DMS79 treated with DMSO at 0.1 percent for 48 hours (cell line): ENCODE measurements around the gene SLC39A11.
"Not testable (repeated sequence)": the region's sequence is repeated elsewhere in the genome, so short reads cannot be mapped to it uniquely, and the experiment has no call there.

Experiments used
- DNase-seq: peaks from one replicate; lab custom pipeline; 2025; lab: John Stamatoyannopoulos, UW

SLC39A11 gene

DNA sequence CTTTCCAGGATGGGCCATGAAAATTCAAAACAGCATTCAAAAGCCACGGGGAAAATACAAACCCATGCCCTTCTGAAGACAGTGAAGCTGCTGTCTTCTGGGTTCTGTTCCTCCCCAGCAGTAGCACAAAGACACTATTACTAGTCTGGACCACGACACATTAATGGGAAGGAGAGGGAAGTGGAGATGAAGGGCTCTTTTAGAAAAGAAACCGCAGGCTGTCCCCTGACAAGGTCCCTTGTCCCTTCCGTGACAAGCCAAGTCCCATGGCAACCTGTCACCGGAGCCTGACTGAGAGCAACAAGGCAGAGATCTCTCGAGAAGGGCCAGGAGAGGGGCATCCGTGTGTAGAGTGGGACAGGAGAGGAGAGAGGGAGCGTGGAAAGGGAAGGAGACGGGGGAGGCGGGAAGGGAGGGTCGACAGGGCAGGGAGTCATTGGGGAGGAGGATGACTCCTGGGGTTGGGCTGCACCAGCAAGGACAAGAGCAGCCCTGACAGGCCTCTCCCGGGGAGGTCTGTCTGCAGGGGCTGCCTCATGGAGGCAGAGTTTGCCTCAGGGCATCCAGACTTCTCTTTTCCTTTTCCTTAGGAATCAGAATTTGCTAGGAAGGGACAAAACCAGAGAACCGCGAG, 436.2 kb downstream of the SLC39A11 start:
- peak; percentile 18 for DNase-seq

DNA sequence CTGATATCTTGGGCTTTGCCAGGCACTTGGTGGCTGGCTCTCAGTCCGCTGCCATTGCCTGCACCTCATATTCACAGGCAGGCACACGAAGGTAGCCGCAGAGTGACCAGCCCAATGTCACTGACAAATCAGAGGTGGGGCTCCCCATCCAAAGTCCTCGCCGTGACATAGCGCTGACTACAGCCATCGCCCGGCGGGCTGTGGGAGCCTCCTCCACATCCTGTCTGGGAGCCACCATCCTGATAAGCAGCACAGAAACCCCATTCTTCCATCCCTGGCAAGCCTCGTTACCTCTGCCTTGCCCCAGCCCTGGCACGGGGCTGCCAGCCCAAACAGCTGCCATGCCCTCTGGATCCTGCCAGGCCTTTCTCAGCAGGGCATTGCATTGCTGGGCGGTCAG, 437.8 kb downstream of the SLC39A11 start:
- DNase-seq = no peak

DNA sequence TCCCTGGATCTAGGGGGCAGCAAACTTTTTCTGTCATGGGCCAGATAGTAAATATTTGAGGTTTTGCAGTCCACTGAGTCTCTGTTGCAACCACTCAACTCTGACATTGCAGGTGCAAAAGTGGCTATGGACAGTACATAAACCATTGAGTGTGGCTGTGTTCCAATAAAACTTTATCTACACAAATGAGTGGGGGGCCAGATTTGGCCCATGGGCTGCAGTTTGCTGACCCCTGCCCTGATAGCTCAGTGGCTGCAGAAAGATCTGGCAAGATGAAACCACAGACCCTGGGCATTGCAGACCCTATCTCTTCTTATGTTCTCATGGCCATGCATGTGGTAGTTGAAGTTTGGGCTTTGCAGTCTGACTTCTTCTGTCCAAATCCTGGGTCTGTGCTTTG, 440.5 kb downstream of the SLC39A11 start:
- no peak for DNase-seq

DNA sequence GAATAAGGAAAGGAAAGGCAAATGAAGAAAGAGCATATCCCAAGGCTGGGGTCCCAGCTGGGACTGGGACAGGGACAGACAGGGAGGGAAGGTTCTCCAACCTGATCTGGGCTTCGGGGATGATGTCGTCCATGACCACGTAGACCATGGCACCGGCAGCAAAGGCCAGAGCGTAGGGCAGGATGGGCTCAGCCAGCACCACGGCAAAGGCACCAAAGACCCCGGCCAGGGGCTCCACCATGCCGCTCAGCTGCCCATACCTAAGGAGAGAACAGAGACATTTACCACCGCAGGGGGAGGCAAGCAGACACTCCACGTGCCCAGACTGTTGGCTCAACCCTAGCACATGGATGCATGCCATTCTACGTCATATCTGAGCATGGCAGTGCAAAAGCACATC, 443.8 kb downstream of the SLC39A11 start:
- DNase-seq = no peak

DNA sequence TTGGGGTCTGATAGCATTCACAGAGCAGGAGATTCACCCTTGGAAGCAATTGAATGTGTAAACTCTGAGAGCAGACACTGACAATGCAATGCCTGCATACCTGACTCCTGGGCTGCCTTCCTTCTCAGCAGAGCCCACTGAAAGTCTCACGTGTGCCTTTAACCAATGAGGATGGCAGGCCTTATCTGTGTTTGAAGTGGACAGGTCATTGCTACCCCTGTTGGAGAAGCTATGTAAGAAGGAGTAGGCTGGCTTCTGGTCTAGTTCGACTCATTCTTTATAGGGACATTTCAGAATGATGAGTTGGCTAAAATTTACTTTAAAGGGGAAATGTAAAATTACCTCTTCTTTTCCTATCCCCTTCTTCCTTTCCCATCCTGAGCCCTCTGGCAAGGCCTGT, 446.3 kb downstream of the SLC39A11 start:
- DNase-seq = no peak

DNA sequence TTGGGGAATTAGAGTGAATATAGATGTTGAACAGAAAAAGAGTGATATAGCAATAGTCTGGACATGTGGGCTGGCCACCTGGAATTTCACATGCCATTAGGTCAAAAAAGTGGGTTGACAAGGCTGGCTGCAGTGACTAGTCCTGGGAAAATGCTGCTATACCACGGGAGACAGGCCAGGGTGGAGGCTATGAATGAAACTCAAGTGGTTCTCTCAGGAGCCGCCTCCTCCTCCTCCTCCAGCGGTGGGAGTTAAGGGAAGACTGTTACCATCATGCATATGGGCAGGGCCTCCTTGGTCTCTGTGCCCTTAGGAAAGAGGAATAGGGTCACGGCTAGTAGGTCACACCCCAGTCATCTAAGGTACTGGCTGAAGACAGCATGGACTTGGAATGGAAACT, 448.0 kb downstream of the SLC39A11 start:
- DNase-seq = no peak

DNA sequence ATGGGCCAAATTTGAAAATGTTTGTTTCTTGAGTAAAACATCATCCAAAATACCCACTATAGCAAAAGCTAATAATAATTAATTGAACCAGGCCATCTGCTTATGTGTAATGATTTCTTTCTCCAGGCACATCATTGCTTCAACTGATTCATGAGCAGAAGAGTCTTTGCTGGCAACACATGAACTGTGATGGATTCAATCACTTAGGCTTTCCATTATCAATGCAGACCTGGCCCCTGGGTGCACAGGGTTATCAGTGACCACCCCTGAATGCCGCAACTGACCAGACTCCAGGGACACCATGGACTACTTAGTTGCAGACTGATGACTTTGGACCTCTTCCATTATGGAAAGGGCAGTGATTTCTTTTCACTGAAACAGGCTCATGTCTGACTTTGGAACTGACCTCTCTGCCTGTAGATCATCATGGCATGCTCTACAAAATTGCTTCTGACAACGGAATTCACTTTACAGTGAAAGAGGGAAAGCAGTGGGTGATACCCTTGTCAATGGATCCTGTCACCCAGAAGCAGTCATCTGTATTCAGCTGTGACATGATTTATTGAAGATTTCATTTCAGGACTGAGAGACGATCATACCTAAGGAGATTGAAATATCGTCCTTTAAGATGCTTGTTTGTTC, 448.8 kb downstream of the SLC39A11 start:
- DNase-seq = no peak

DNA sequence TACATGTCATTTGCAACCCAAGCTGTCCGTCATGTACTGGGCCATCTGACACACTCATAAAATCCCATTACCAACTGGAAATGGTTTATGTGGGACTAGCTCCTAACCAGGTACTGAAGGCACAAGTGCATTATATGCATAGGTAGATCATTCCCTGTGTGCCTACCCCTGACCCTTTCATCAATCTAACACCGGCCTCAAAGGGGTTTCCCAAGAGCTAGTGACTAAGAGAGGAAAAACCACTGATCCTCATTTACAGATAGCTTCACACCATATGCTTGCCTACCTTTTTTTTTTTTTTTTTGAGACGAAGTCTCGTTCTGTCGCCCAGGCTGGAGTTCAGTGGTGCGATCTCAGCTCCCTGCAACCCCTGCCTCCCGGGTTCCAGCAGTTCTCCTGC, 449.8 kb downstream of the SLC39A11 start:
- no peak for DNase-seq

DNA sequence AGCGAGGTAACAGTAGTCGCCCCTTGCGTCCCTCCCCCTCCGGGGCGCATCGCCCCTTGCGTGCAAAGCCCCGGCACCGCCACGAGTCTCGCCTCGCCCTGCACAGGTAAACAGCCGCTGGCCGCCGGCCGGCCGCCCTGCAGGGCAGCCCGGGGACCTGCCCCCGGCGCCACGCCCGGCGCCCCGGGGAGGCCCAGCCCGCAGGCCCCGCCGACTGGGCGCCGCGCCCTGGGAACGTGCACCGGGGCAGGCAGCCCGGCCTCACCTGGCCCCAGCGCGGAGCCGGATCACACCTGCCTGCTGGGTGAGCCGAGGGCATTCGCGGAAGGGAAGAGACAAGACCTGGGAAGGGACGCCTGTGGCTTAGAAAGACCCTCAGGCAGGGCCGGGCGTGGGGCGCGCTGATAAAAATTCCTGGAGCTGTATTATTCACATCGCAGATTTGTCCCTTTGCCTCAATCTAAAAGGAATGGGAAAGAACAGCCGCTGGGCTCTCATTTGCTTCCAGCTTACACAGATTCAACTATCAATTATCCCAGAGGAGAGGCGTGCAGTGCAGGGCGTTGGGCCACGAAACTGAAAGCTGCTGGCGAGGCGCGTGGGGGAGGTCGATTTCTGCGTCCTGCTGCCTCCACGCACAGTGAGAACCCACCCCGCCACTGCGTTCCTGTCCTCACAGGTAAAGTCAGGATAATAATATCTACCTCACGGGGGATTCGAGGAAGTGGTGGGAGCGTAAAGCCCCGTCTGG, 451.9 kb downstream of the SLC39A11 start:
- peak; percentile 10 for DNase-seq

DNA sequence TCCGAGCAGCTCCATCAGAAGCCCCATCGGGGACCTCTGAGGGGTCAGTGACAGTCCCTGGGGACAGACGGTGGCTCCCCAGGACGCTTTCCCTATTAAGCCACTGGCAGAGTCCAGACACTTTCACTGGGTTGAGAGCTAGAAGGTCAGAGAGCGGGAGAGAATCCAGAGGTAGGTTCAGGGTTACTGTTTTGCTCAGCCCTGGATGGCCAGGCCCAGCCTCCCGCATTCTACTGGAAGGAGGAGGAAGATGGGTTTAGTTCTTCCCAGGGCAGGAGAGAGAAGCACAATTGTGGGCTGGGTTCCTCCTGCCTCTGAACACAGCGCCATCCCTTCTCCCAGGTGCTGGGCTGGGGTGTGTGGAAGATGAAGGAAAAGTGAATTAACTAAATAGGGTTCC, 452.8 kb downstream of the SLC39A11 start:
- DNase-seq = no peak

DNA sequence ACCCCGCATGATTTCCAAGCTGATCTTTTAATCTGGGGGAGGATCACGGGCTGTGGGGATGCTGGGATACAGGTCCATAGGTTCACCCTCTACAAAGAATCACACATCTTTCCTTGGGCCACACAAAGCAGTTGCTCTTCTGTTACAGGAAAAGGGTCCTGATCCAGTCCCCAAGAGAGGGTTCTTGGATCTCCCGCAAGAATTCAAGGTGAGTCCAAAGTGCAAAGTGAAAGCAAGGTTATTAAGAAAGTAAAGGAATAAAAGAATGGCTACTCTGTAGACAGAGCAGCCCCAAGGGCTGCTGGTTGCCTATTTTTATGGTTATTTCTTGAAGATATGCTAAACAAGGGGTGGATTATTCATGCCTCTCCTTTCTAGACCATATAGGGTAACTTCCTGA, 453.6 kb downstream of the SLC39A11 start:
- DNase-seq = not testable (repeated sequence)

DNA sequence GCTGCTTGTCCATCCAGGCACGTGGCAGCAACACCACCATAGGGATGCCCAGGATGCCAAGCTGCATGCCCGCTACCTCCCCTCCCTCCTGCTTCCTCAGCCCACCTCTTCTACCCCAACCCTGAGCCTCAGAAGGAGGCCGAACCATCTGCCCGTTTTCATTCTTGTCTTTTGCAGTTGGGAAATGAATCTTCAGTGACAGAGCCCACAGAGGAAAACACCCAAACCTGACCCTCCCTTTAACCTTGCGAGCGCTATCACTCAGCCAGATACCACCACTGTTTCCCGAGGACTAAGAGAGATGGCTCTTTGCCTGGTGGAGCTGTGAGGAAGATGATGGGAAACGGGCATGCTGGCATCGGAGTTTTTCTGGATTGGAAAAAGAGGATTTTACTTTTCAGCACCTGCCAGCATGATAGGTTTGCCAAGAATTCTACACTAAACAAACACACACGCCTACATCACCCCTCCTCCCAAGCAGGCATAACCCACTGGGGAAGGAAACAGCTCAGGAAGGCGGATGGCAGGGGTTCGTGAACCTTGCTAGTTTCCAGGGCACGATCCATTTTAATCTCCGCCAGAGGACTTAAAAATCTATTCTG, 457.4 kb downstream of the SLC39A11 start:
- no peak for DNase-seq

DNA sequence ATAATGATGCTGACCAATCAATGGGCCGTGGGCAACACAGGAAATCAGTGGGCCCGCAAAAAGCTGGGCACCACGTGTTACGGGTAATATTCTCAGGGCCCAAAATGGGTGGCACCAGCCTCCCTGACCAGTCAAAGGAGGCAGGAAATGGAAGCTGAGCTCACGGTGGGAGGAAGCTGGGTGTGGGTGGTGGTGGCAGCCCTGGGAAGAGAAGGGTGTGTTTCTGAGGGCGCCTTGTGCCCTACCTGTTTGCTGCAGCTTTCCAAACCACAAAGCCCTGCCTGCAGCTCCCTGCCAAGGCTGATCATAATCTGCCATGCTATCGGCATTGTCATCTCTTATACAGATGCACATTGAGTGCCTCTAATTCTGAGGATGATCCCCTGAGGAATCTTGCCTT, 457.9 kb downstream of the SLC39A11 start:
- DNase-seq = no peak

DNA sequence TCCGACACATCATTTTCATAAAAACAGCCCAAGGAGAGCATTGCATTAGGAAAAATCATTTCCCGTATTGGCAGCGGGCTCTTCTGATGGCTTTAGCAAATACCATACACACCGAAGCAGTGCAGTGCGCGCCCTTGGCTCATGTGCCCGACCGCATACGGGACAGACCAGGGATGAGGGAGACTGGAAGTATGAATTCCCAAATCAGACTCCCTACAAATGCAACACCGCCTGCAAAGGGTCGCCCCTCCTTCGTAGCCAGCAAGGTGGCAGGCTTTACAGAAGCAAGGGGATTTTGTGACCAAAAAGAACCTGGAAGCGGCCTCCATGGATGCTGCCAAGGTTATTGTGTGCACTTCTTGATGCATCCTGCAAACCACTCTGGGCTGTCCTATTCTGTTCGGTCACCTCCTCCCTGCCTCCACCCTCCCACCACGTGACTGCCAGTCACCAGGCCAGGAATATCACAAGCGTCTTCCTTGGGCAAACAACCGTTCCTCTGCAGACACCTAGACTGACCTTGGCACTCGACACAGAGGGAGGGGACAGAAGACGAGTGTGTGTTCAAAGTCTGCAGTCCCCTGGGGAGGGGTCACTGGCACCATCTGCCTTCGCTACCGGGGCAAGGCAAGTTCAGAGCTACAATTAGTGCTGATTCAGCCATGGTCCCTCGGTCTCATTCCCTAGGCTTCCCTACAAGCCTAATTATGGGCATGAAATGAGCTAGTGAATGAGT, 460.4 kb downstream of the SLC39A11 start:
- DNase-seq = peak; percentile 2

DNA sequence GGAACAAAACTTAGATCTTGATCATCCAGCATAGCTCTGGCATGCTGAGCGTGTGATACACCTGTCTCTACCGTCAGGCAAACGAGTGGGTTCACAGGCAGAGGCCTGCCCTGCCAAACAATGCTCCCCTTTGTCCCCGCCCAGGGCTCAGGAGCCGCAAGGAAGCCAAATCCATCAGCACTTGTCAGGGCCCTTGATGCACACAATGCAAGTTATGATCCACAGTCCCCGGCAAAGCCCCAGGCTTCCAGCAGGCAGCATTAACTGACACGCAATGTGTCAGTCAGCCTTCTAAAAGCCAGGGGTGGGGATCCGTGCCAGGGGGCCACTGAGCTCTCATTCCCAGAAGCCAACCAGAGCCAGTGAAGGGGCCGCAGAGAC, 460.9 kb downstream of the SLC39A11 start:
- DNase-seq = no peak

DNA sequence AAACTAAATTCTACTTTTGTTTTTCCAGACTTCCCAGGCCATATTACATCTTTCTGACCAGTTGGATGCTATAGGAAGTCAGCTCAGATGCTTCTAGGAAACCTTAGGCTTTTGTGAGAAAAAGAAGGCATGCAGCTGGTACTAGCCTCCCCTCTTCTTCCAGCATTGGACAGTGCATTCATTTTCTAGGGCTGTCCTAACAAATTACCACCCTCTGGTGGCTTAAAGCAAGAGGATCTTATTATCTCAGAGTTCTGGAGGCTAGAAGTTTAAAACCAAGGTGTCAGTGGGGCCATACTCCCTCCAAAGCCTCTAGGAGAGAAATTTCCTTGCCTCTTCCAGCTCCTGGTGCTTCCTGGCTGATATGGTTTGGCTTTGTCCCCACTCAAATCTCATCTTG, 467.8 kb downstream of the SLC39A11 start:
- DNase-seq = no peak

DNA sequence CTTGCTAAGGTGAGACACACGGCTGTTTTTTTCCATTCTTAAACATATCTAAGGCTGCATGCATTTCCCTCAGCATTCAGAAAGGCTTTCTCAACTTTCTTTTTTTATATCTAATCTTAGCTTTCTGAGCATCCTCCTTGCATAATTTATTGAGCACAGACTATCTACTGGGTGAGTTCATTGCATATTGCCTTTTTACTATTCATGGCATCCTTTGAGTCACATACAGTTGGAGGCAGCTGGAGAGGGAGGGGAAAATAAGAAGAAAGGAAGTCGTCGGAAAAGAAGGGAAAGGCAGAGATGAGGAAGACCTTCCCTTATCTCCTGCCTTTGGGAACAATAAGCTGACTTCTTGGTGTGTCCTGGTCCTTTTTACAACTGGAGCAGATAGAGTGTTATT, 468.3 kb downstream of the SLC39A11 start:
- no peak for DNase-seq

DNA sequence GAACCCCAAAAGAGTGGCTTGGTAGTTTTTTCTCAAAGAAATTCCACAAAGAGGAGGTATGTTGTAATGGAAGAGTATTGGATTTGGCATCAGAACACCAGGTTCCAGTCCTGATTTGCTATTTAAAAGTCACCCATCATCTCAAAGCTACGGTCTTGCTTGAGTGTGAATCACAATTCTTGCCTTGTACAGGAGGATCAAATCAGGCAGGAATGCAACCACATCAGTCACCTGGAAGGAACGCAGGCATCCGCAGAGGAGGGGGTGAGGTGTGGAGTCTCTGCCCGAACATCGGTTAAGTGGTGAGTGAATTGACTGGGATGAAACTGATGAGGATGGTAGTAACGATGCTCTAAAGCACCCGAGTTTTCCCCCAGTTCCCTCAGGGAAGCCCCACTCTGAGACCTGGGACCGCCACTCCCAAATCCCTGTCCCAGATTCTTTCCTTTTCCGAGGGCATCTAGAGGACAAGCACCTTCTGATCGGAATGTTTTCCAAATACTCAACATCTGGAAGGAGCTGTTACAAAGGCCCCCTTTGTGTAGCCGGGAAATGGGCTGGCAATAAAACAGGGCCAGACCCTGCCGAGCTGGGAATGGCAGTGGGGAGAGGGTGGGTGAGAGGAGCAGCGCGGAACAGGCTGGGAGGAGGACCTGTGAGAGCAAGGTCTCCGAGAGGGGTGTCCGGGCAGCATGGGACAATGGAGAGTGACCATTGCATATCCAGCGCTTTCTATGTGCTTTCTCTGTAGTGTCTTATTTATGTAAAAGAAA, 469.6 kb downstream of the SLC39A11 start:
- no peak for DNase-seq

DNA sequence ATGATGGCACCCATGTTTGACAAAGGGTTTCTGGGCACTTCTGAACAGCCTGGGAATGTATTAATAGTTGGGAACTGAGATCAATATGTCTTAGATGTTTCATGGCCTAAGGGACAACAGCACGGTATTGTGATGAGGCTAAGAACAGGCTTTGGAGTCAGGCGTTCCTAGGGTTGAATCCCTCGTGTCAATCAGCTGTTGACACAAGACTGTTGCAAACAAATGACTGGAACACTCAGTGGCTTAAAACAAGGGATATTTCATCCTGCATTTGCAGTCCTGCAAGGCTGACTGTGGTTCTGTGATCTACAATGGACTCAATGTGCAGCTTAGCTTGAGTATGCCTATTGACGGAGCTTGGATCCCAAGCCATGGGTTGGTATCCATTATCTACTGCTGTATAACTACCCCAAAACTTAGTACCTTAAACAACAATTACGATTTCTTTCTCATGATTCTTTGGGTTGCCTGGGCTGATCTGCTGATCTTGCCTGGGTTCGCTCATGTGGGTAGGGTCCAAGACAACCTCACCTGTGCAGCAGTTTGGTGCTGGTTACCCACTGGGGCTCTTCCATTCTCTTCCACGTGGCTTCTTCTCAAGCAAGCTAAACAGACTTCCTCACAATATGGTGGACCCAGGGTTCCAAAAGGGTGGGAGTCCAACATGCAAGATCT, 472.4 kb downstream of the SLC39A11 start:
- no peak for DNase-seq

DNA sequence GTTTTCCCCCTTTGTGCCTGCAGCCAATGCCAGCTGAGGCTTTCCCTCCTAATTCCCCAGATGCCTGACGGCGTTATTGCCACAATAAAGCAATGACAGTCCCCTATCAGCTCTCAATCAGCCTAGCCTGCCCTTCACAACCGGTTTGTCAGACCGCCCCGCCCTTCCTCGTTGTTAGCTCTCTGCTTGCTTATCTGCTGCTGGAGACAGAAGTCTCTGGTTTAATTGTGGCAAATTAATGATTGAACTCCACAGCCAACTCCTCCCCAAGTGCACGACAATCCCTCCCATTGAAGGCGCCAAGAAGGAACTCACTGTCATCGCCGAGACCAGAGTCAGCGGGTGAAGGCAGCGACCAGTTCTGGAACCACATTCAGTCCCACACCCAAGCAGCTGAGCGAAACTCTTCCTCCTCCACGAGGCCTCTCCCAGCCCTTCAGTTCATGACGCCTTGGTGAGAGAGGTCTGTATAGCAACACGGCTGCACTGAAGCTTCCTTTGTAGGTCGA, 474.4 kb downstream of the SLC39A11 start:
- DNase-seq = no peak

DNA sequence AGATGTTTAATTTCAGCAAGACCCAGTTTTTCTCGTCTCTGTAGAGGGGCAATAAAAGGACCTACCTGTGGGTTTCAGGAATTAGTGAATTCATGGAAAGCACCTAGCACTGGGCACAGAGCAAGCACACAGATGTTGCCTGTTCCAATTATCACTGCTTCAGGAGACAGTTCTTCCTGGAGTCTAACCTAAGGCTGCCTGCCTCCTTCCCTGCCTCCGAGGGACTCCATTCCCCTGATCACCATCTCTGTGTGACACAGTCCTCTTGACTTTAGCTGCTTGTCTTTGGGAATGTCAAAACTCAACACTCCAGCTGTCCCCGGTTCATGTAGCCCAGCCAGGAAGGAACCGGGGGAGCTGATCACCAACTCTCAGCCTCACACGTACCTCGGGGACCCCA, 474.9 kb downstream of the SLC39A11 start:
- no peak for DNase-seq
